HL-60/S4 treated with phorbol 12-myristate 13-acetate at 8.2 ng/mL for 4 days and 3 days (cell line): ENCODE measurements around the gene ADARB2.

Experiments
- in situ Hi-C: fragments of 300-500 bp; cut with MboI; formaldehyde crosslinking; loops from 2 replicates; pipeline ENCODE4 v1.15.0; 2022; ENCODE audit warnings: low sequenced_read_pairs

Gene ADARB2

GRCh38 chr10:1509011-1509530 lies 228.3 kb downstream of the ADARB2 start:
- in situ Hi-C loops = no loop called here

- in situ Hi-C loops = no loop called here
These were observed 229.2 kb downstream of the ADARB2 start for GRCh38 chr10:1508096-1508495.

- in situ Hi-C loops = no loop called here
These were observed 229.9 kb downstream of the ADARB2 start for GRCh38 chr10:1507436-1507835.

GRCh38 chr10:1504940-1505339 lies 232.4 kb downstream of the ADARB2 start:
- in situ Hi-C loops = no loop called here

- in situ Hi-C loops = no loop called here
These were observed 233.0 kb downstream of the ADARB2 start for GRCh38 chr10:1504286-1504685.

- in situ Hi-C loops = no loop called here
These were observed 234.9 kb downstream of the ADARB2 start for GRCh38 chr10:1502451-1502850.

- in situ Hi-C loops = no loop called here
These were observed 237.9 kb downstream of the ADARB2 start for GRCh38 chr10:1499359-1499957.

GRCh38 chr10:1498746-1499358 lies 238.5 kb downstream of the ADARB2 start:
- in situ Hi-C loops = no loop called here

GRCh38 chr10:1495915-1496517 lies 241.3 kb downstream of the ADARB2 start:
- in situ Hi-C loops = no loop called here

- in situ Hi-C loops = no loop called here
These were observed 244.7 kb downstream of the ADARB2 start for GRCh38 chr10:1492641-1493040.

- in situ Hi-C loops = no loop called here
These were observed 245.4 kb downstream of the ADARB2 start for GRCh38 chr10:1491901-1492300.

- in situ Hi-C loops = no loop called here
These were observed 247.5 kb downstream of the ADARB2 start for GRCh38 chr10:1489801-1490200.

- in situ Hi-C loops = no loop called here
These were observed 248.3 kb downstream of the ADARB2 start for GRCh38 chr10:1488970-1489548.

GRCh38 chr10:1486841-1487687 lies 250.3 kb downstream of the ADARB2 start:
- in situ Hi-C loops = no loop called here

- in situ Hi-C loops = no loop called here
These were observed 252.0 kb downstream of the ADARB2 start for GRCh38 chr10:1485357-1485756.

GRCh38 chr10:1483826-1484225 lies 253.5 kb downstream of the ADARB2 start:
- in situ Hi-C loops = no loop called here

- in situ Hi-C loops = no loop called here
These were observed 254.1 kb downstream of the ADARB2 start for GRCh38 chr10:1483246-1483645.

- in situ Hi-C loops = no loop called here
These were observed 259.7 kb downstream of the ADARB2 start for GRCh38 chr10:1477578-1477977.

- in situ Hi-C loops = no loop called here
These were observed 260.9 kb downstream of the ADARB2 start for GRCh38 chr10:1476455-1476803.

GRCh38 chr10:1475771-1476454 lies 261.4 kb downstream of the ADARB2 start:
- in situ Hi-C loops = no loop called here
